GM12875 (cell line): ENCODE data around the gene PPT2.
A peak's percentile ranks its signal among the peaks of the same experiment; 100 is the strongest.

Experiments used
- H3K4me3 ChIP-seq: one replicate; pipeline ENCODE4 v1.5.1; 2011; ENCODE audit warnings: low read depth, low read length, control low read depth
- TF ChIP-seq, protein P1 (sequence below): IDR thresholded peaks from 2 replicates; pipeline ENCODE4 v1.5.1; 2011; ENCODE audit warnings: low read depth, mild to moderate bottlenecking, control low read depth, inconsistent platforms, low read length, moderate library complexity, borderline replicate concordance; ENCODE audit not compliant: insufficient read depth

The PPT2 gene

DNA sequence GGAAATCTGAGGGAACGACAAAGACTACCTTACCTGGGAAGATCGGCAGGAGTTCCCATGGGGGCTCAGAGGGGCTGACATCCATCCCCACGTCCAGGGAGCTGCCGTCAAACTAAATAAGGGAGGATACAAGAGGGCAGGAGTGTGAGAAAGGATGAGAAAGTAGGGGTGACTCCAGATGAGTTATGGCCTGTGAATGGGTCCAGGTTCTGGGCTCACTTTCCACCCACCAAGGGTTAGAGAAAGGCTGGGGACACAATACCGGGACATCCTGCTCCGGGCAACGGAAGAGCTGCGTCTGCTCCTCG is 26.6 kb upstream of the PPT2 start:
- TF ChIP-seq, protein P1, sequence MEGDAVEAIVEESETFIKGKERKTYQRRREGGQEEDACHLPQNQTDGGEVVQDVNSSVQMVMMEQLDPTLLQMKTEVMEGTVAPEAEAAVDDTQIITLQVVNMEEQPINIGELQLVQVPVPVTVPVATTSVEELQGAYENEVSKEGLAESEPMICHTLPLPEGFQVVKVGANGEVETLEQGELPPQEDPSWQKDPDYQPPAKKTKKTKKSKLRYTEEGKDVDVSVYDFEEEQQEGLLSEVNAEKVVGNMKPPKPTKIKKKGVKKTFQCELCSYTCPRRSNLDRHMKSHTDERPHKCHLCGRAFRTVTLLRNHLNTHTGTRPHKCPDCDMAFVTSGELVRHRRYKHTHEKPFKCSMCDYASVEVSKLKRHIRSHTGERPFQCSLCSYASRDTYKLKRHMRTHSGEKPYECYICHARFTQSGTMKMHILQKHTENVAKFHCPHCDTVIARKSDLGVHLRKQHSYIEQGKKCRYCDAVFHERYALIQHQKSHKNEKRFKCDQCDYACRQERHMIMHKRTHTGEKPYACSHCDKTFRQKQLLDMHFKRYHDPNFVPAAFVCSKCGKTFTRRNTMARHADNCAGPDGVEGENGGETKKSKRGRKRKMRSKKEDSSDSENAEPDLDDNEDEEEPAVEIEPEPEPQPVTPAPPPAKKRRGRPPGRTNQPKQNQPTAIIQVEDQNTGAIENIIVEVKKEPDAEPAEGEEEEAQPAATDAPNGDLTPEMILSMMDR = no peak
- peak overlapping the region; percentile 79 for H3K4me3 ChIP-seq

DNA sequence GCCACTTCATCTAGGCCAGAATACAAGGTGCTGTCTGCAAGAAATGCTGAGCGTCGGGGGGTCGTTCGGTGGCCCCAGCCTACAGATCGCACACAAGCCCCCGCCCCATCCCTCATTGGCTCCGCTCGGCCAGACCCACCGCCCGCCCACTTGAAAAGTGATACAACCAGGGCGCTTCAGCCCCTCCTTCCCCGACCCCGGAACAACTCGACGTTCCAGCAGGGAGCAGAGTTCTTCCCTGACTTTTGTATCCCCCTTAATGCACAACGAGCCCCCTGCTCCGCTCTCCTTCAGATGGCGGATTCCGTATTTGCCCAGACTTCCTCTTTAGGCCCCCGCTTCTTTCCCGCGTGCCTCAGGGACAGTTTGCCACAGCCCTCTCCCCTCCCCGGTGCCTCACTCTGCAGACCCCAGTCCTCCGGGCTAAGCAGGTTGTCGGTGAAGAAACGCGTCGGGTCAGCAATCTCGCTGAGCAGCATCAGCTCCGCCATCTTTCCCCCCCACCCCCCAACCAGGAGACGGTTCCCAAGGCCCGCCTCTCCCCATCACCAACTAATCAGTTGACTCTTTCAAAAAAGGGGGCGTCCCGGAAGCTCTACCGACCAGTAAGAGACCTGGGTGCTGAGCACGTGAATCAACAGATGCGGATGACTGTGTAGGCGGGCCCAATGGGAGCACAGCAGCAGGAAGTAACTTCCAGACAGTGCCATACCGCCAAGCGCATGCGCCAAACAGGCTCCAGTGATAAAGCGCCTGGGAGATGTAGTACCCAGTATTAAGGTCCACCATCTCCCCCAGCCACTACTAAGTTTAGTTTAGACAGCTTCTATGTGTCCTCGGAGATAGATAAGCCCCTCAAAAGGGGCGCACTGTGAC is 26.0 kb upstream of the PPT2 start, which contains the start of gene ATF6B:
Gene ATF6B, minus strand, starts transcription at position 530 of the 876 bp plus-strand sequence. Its CDS starts 39 bp downstream, at position 491.
- H3K4me3 ChIP-seq = peak within 1 kb of the TSS; percentile 79
- TF ChIP-seq, protein P1 = no peak

DNA sequence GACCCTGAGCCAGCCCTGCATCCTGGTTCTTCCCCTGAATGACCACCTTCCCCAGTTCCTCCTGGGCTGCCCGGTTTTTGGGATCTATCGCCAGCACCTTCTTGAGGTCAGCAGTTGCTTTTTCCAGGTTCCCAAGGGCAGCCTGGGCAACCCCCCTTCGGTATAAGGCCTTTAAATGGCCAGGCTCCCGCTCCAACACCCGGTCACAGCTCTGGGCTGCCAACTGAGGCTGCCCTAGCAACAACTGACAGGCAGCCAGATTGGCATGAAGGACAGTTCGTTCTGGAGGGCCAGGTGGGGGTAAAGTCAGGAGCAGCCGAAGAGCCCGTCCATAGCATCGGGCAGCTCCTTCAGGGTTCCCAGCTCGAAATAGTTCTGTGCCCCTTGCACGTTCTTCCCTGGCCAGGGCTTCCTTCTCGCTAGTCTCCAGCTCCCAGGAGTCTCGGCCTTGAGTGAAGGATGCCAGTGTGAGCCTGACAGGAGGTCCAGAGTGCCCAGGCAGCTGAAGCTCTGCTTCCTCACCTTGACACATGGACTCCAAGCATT is 25.1 kb upstream of the PPT2 start:
- TF ChIP-seq, protein P1 = no peak
- H3K4me3 ChIP-seq = no peak overlapping the region

DNA sequence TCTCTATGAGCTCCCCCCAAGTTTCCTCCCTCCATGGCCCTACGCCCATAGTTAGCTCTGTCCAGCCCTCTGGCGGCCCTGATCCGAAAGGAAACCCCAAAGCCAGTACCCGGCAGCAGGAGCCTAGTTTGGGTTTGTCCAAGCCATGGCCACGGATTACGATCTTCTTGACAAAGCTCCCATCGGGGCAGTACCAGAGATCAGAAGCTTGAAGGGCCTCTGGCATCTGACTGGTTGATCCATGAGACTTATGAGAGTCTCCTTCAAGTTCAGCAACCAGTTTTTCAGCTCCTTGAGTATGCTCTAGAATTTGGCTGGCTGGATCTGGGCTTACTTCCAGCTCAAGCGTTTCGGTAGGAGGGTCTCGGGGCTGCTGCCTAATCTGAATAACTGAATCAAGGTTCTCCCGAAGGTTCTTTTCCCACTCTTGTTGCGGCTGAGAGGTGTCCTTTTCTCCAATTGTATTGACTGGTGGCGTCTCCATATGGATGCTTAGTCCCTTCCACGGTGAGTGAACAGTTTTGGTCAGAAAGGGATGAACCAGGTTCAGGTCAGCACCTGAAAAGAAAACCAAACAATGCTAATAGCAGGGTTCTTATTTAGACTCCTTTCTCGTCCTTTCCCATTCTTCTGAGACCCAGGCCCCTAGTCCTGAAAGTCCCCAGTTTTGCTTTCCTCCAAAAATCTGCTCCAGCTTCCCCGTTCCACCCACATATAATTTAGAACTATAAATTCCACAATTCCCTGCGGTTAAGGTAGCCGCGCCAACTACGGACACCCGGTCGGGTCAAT is 24.4 kb upstream of the PPT2 start:
- TF ChIP-seq, protein P1 = no peak
- peak overlapping the region; percentile 56 for H3K4me3 ChIP-seq

DNA sequence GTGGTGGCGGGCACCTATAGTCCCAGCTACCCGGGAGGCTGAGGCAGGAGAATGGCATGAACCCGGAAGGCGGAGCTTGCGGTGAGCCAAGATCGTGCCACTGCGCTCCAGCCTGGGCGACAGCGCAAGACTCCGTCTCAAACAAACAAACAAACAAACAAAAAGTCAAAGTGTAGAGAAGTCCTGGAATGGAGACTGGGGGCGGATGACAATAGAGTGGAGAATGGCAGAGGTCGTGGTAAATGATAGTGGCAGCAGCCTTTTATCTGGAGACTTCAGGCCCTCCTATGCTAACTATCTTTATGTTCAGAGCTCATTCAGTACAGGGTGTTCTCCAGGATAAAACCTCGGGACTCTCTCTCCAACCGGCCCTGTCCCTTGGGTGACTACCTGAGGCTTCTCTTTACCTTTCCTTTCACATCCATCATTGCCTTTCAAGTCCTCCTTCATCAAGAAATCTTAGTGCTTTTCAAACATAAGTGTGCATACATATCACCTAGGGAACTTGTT is 22.4 kb upstream of the PPT2 start:
- TF ChIP-seq, protein P1 = no peak
- no peak overlapping the region for H3K4me3 ChIP-seq

DNA sequence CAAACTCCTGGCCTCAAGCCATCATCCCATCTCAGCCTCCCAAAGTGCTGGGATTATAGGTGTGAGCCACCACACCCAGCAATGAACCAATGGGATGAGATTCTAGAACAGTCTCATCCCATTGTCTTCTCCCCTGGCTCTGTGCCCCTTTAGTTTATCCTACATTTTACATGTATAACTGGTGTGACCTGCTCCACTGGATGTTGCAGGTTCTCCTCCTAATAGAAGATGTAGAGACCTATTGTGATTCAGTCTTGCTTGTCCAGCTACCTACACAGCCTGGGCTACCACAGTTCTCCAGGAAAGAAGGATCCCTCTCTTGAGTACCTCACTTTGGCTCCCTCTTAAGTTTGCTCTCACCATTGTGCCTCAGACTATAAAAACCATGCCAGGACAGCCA is 21.8 kb upstream of the PPT2 start:
- no peak overlapping the region for H3K4me3 ChIP-seq
- TF ChIP-seq, protein P1 = no peak

DNA sequence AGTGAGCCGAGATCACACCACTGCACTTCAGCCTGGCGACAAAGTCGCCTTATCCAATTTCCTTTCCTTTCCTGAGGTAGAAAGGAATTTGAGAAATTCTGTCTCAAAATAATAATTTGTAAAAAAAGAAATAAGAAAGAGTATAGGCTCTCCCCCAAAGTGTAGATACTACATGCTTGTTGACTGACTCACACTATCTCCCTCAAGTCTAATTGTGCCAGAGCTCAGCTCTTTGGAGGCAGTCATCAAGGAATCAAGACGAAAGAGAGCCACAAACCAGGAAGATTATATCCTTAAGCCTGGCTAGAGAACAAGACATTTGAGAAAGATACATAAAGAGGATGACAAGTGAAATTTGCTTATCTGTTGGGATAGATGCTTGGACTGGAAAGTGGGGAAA is 20.2 kb upstream of the PPT2 start:
- H3K4me3 ChIP-seq = no peak overlapping the region
- TF ChIP-seq, protein P1 = no peak
